ENCODE measurements around the gene MPZL2. TPM values are rescaled to one million over a fixed set of nuclear protein-coding genes. Genes with fewer than 3 reads are reported as not detected.

The MPZL2 gene
- total and polyA plus RNA-seq, 2 of the 8 experiments (the other 6 are each of a cell fraction or from before 2014, with no cell fraction given), result 2.4 to 3.2 TPM

DNA sequence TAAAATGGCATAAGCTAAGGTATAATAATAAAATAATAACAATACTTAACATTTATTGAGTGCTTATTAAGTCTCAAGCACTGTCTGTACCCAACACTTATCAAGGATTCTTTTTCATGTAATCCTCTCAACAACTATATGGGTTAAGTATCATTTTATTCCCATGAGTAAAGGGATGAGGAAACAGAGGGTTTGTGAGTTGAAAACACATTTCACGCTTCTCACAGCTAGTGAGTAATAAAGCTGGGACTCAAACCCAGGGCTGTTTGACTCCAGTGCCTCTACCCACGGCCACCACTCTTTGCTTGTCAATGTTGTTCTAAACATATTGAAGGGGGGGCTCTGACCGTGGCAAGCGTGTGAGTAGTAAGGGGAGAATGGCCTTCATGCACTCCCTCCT lies 49.1 kb upstream of the MPZL2 start:
- H3K27me3 ChIP-seq (replicated peaks in 1 of 4; ENCODE audit: control insufficient read depth in 3 of 4, extremely low read depth in 1 of 4, insufficient read depth in 3 of 4, low read length in 3 of 4), result peaks cover 0 to 4% (median 0%) of the 10 kb centered on the region in 4 experiments; a peak in 2 of 7 replicates
- H3K4me1 ChIP-seq (replicated peaks in 1 of 4; ENCODE audit: control insufficient read depth in 3 of 4, insufficient read depth in 4 of 4, low read length in 3 of 4), result peaks cover 7 to 11% (median 7%) of the 10 kb centered on the region in 4 experiments
- POLR2A ChIA-PET (ENCODE audit: partially characterized antibody), result interaction anchor here (0.7 kb wide), 1 partner anchor 22 kb away, joined by 3 read pairs; no protein-coding TSS in a partner anchor
- no peaks in the 10 kb centered on the region for H3K36me3 ChIP-seq (ENCODE audit: control insufficient read depth in 2 of 4, insufficient read depth in 4 of 4, low read length in 3 of 4)
- no peaks in the 10 kb centered on the region for H4K20me1 ChIP-seq (replicated peaks in 1 of 2; ENCODE audit: control insufficient read depth in 1 of 2, insufficient read depth in 2 of 2, low read length in 2 of 2)
- H2BK120ac ChIP-seq (replicated peaks; ENCODE audit: low read depth, low read length), result no peak overlapping the region
- no peaks in the 10 kb centered on the region for H3K79me1 ChIP-seq (ENCODE audit: low read depth, low read length)
- no peak overlapping the region for H3K56ac ChIP-seq (replicated peaks; ENCODE audit: insufficient read length, low read depth, low read length)
- H3K14ac ChIP-seq (ENCODE audit: insufficient read length), result no peak overlapping the region
- H3K23me2 ChIP-seq (ENCODE audit: low read depth, low read length), result peaks cover 9% of the 10 kb centered on the region; the same call in 1 of the 2 replicates
- WGBS, 2 experiments (ENCODE audit: extremely low coverage in 1 of 2, insufficient coverage in 1 of 2, insufficient read length in 1 of 2, insufficient replicate concordance in 2 of 2, low coverage in 1 of 2, low lambda C conversion rate in 2 of 2, missing lambda C conversion rate in 1 of 2), result 78% methylated on average over 4 of the region's 4 CpGs; no CpG with 5 or more reads in 1 of the 2 experiments
- no peak overlapping the region for H4K8ac ChIP-seq (ENCODE audit: extremely low read depth, insufficient read depth, low read length)
- no peak overlapping the region for H4K91ac ChIP-seq (replicated peaks; ENCODE audit: insufficient read length, low read length)
- no peaks in the 10 kb centered on the region for H3K9me3 ChIP-seq (ENCODE audit: insufficient read depth in 2 of 2, low read depth in 1 of 2, low read length in 1 of 2)
- H3K79me2 ChIP-seq (ENCODE audit: control insufficient read depth in 1 of 2, insufficient read depth in 2 of 2, low read length in 2 of 2), result no peaks in the 10 kb centered on the region
- DNase-seq (ENCODE audit: low read depth in 1 of 2, low spot score in 2 of 2) (no peak), FAIRE-seq (no peak)
- no peak overlapping the region for H3K9ac ChIP-seq (replicated peaks in 1 of 4; ENCODE audit: extremely low read depth in 1 of 4, low read depth in 3 of 4, low read length in 3 of 4)
- H3K18ac ChIP-seq (ENCODE audit: extremely low read depth, low read length), result no peak overlapping the region
- no peak overlapping the region for H2BK15ac ChIP-seq (ENCODE audit: low read length)
- no peak overlapping the region for H3K23ac ChIP-seq (ENCODE audit: insufficient read length)
- CTCF ChIA-PET (ENCODE audit: partially characterized antibody), result interaction anchor here (0.6 to 2.5 kb wide), 3 partner anchors 17 to 994 kb away, joined by 3 to 11 read pairs (median 3); no protein-coding TSS in a partner anchor
- no peak overlapping the region for H3K27ac ChIP-seq (ENCODE audit: low read depth, low read length)
- no peak overlapping the region for H2AFZ ChIP-seq (ENCODE audit: low read length)
- TF ChIP-seq TBP (IDR thresholded peaks at IDR 0.05; ENCODE audit: low read depth, low read length) (no peak), CHD1 (IDR thresholded peaks at IDR 0.05; ENCODE audit: low read depth, low read length) (no peak), RNF2 (IDR thresholded peaks at IDR 0.05; ENCODE audit: borderline replicate concordance, low read depth, low read length, missing control alignments, poor library complexity, severe bottlenecking) (no peak), BACH1 (IDR thresholded peaks at IDR 0.05; ENCODE audit: low read length) (no peak)
- H2AK5ac ChIP-seq (ENCODE audit: low read depth, low read length), result no peak overlapping the region
- no peak overlapping the region for H2BK5ac ChIP-seq (ENCODE audit: low read depth, low read length)
- H2BK12ac ChIP-seq (ENCODE audit: low read depth, low read length), result no peak overlapping the region
- no peak overlapping the region for H2BK20ac ChIP-seq (ENCODE audit: low read length)
- no peak overlapping the region for H3K4me2 ChIP-seq (ENCODE audit: insufficient read depth in 1 of 2, low read depth in 2 of 2, low read length in 2 of 2)
- no peak overlapping the region for H3K4ac ChIP-seq (replicated peaks; ENCODE audit: insufficient read length, low read depth, low read length)
- no peak overlapping the region for H4K5ac ChIP-seq (ENCODE audit: insufficient read length, low read depth, low read length)
- no peak overlapping the region for H3K4me3 ChIP-seq (ENCODE audit: extremely low read depth in 1 of 4, insufficient read depth in 2 of 4, low read depth in 3 of 4, low read length in 4 of 4)

Data from H1 (cell line).